OCI-LY7 (cell line): ENCODE measurements around the gene PARVG.

Experiments used
- EZH2phosphoT487 ChIP-seq: fragments of 200-600 bp; sonication (generic); IDR thresholded peaks from 2 replicates; pipeline ENCODE4 v1.6.1; 2018; ENCODE audit warnings: low read depth, borderline replicate concordance, mild to moderate bottlenecking, mixed run types, antibody characterized with exemption, low read length, moderate library complexity, mixed read lengths
- TF ChIP-seq, protein P1 (sequence below): fragments of 200-600 bp; sonication (generic); conservative IDR thresholded peaks from 2 replicates; pipeline ENCODE4 v1.5.1; 2014; ENCODE audit warnings: mild to moderate bottlenecking, antibody characterized with exemption, low read length, moderate library complexity, mixed read lengths

GRCh38 chr22:44209343-44209742 lies 28.6 kb downstream of the PARVG start:
- TF ChIP-seq, protein P1, sequence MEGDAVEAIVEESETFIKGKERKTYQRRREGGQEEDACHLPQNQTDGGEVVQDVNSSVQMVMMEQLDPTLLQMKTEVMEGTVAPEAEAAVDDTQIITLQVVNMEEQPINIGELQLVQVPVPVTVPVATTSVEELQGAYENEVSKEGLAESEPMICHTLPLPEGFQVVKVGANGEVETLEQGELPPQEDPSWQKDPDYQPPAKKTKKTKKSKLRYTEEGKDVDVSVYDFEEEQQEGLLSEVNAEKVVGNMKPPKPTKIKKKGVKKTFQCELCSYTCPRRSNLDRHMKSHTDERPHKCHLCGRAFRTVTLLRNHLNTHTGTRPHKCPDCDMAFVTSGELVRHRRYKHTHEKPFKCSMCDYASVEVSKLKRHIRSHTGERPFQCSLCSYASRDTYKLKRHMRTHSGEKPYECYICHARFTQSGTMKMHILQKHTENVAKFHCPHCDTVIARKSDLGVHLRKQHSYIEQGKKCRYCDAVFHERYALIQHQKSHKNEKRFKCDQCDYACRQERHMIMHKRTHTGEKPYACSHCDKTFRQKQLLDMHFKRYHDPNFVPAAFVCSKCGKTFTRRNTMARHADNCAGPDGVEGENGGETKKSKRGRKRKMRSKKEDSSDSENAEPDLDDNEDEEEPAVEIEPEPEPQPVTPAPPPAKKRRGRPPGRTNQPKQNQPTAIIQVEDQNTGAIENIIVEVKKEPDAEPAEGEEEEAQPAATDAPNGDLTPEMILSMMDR = no peak
- TF ChIP-seq EZH2phosphoT487 = no peak
